ENCODE measurements around the gene JPH2.

Gene JPH2

DNA sequence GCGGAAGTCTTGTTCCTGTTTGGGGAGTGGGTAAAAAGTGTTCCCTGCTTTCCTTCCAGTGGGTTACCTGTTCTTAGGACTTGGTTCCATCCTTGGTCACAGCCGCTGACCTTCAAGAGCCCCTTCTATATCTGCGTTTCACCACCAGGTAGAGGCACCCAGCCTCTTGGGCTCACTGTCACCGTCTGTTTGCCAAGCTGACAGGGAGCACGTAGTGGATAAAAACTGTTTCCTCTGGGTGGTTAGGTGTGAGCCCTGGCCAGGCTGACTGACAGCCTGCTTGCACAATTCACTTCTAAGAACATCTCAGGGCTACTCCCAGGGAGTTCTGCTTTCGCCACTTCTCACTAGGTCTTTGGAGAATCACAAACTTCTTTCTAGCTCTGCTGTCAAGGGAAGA lies 1.8 kb upstream of the JPH2 start:
- in situ Hi-C loops (cut with MboI; ENCODE audit: low sequenced_read_pairs): loop anchor here (25.0 kb wide), 1 partner anchor 751 kb away; no protein-coding TSS in a partner anchor

DNA sequence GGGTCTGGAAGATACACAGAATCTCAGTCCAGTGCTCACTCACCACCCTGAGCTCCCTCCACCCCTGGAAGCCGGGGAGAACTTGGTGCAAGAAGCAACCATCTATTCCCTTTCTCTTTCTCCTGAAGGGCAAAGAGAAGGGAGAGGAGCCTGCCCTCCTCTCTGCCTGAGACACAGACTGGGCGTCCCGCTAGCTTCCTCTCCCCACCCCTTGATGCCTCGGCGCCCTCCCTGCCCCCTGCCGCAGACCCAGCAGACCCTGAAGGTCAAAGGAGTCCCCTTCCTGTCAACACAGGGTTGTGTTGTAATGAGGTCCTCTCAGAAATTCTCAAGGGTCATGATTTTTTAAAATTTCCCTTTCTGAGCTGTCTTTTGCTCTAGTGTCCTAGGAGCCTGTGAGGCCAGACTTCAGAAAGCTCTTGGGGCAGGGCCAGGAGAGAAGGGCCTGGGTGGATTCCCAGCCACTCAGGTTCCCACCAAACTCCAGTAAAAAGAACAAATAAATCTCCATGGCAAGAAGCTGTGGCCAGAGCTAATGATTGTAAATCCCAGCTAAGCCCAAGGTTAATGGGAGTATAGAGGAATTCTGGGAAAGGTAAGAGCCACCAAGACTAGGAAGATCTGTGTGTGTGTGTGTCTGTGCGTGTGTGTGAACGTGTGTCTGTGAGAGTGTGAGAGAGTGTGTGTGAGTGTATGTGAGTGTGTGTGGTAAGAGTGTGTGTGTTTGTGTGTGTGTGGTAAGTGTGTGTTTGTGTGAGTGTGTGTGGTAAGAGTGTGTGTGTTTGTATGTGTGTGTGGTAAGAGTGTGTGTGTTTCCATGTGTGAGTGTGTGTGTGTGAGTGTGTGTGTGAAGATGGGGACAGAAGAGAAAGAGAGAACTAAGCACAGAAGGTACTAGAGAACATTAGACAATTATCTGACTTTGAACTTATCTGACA lies 1.1 kb upstream of the JPH2 start:
- in situ Hi-C loops (cut with MboI; ENCODE audit: low sequenced_read_pairs): loop anchor here (25.0 kb wide), 1 partner anchor 751 kb away; no protein-coding TSS in a partner anchor

DNA sequence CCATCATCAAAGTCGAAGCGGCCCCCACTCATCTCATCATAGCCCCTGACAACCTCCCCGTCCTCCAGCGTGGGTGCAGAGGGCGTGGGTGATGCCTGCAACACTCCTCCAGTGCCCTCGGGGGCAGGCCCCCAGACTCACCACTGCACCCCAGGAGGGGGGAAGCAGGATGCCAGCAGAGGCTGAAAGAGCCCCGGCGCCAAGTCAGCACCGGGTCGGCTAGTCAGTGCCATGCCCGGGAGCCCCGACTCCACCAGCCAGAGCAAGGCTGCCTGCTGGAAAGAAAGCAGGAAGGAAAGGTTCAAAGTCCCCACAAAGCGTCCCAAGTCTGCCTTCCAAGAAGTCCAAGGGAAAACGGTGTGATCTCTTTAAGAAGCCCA lies 324 bp downstream of the JPH2 start:
- in situ Hi-C loops (cut with MboI; ENCODE audit: low sequenced_read_pairs): loop anchor here (25.0 kb wide), 1 partner anchor 749 kb away; no protein-coding TSS in a partner anchor

DNA sequence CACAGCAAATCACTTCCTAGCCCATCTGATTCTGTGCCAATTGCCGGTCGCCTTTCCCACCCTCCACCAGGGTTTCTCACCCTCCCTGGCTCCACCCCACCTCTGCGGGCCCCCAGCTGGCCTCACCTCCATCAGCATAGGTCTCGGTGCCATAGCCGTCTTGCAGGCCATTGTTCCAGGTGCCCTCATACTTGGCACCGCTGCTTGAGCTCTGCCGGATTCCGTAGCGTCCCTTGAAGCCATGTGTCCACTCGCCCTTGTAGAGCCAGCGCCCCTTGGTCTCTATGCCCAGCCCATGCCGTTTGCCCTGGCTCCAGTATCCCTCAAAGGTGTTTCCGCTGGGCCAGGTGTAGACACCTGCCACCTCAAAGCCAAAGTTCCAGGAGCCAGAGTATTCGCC lies 787 bp downstream of the JPH2 start:
- in situ Hi-C loops (cut with MboI; ENCODE audit: low sequenced_read_pairs): loop anchor here (25.0 kb wide), 1 partner anchor 749 kb away; no protein-coding TSS in a partner anchor

DNA sequence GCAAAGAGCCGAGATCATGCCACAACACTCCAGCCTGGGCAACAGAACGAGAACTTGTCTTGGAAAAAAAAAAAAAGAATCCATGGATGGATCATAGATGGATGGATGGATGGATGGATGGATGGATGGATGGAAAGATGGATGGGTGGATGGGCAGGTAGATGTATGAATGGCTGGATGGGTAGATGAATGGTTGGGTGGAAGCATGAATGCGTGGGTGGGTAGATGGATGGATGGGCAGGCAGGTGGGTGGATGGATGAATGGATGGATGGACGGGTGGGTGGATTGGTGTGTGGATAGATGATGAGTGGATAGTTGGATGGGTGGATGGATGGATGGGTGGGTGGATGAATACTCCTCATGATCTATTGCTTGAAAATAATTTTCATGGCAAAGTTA lies 1.4 kb downstream of the JPH2 start:
- in situ Hi-C loops (cut with MboI; ENCODE audit: low sequenced_read_pairs): loop anchor here (25.0 kb wide), 1 partner anchor 748 kb away; no protein-coding TSS in a partner anchor

DNA sequence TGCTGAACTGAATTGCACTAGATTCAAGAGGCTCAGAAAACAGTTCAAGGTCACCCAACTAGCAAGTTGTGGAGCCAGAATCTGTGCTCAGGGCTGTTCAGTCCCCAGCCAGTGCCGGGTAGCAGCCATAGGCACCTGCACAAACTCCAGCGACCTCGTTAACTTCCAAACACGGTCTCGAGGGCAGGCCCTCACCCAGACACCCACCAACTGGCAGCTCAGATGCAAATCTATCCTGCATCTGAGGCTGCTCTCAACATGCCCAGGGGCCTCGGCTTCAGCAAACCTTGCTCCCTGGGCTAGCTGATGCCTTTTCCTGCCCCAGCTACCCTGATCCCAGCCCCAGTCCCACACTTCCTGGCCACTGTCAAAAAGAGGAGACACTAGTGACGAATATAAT lies 3.7 kb downstream of the JPH2 start:
- in situ Hi-C loops (cut with MboI; ENCODE audit: low sequenced_read_pairs): loop anchor here (25.0 kb wide), 1 partner anchor 746 kb away; no protein-coding TSS in a partner anchor

DNA sequence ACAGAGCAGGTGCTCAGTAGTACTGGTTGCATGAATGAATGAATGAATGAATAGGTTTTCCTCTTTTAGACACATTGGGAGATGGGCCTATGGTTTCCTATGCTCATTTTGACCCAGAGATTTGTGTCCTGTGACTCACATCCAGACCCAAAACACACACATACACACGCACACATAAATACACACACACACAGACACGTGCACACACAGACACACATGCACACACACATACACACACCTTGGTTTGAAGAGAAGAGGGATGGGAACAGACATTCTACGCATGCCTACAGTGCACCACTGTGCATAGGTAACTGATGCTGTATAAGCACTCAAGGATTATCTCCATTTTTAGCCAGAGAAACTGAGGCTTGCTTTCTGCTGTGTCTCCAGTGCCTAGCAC lies 4.1 kb downstream of the JPH2 start:
- in situ Hi-C loops (cut with MboI; ENCODE audit: low sequenced_read_pairs): loop anchor here (25.0 kb wide), 1 partner anchor 746 kb away; no protein-coding TSS in a partner anchor

DNA sequence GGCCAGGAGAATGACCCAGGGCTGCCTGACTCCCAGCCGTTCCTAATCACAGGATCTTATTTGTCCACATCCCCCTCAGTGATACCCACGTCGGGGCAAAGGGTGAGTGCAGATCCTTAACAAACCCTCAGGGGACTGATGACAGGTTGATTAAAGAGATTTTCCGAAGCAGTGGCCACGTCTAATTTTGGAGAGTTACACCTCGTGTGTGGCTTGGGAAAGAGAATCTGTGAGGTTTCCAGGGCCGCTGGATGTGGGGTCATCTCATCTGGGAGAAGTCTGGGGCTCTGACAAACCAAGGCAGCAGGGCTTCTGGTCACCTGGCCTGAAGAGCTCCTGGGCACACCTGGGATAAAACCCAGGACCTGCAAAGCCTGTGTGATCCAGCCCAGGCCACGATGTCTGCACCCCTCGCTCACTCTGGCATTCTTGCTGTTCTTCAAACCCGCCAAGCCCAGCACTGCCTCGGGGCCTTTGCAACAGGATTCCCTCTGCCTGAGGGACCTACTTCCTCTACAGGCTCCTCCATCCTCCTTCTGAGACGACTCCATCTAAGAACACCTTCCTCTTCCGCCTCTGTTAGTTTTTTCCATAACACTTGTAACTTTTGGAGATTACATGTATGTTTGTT lies 4.7 kb downstream of the JPH2 start:
- in situ Hi-C loops (cut with MboI; ENCODE audit: low sequenced_read_pairs): loop anchor here (25.0 kb wide), 1 partner anchor 745 kb away; no protein-coding TSS in a partner anchor

DNA sequence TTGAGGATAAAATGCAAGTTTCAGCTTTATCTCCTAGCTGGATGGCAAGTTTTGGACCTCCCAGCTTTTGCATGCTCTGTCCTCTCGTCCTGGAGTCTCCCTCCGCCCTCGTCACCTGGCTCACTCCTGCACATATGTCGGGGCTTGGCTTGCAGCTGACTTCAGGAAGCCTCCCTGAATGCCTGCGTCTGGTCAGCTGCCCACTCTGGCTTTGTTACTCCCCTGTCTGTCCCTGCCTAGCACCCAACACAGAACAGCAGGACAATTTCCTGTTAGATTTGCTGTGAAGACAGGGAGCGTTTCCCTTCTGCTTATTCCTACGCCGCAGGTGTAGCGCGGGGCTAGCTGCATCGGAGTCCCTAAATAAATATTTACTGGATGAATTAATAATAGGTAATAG lies 5.4 kb downstream of the JPH2 start:
- in situ Hi-C loops (cut with MboI; ENCODE audit: low sequenced_read_pairs): loop anchor here (25.0 kb wide), 1 partner anchor 744 kb away; no protein-coding TSS in a partner anchor

DNA sequence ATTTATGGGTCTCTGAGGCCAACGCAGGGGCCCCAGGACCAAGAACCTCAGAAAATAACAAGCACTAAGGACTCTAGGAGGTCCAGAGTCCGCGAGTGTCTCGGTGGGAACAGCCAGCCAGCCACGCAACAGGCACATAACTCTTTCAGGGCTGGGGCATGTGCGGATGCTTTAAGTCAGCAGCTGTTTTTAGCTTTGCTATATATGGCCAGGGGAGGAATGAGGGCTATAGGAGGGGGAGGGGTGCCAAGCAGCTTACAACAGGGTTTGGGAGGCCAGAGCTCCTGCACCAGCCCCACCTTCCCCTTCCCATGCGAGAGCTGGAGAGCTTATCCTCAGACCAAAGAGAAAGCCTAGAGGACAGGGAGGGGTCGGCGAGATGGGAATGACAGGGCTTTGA lies 6.2 kb downstream of the JPH2 start:
- in situ Hi-C loops (cut with MboI; ENCODE audit: low sequenced_read_pairs): loop anchor here (25.0 kb wide), 1 partner anchor 744 kb away; no protein-coding TSS in a partner anchor

DNA sequence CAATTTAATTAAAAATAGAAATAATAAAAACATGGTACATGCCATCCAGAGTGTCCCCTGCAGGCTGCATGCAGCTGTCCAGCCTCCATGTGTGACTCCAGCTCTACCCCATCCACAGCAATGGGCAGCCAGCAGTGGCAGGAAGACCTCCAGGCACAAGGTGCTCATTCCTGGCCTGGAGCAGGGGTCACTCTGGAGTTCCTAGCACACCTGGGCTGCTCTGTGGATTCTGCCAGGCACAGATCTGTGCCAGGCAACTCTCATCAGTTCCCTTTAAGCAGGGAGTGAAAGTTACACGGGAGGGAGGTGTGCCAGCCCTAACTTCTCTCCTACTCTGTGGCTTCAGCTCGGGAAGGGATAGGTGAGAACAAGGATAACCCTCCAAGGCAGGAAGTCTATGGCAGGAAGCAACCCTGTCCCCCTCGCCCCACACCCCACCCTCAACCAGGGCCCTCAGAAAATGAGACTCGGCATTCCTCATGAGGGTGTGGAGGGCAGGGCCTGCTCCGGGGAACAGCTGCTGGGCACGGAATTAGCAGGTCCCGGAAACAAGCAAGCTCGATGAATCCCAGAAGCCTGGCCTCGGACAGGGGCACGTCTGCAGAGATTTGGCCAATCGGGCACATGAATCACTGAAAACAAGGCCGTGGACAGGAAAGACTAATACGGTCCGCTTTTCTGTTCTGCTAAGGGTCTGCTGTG lies 10.0 kb downstream of the JPH2 start:
- in situ Hi-C loops (cut with MboI; ENCODE audit: low sequenced_read_pairs): loop anchor here (25.0 kb wide), 1 partner anchor 740 kb away; no protein-coding TSS in a partner anchor

DNA sequence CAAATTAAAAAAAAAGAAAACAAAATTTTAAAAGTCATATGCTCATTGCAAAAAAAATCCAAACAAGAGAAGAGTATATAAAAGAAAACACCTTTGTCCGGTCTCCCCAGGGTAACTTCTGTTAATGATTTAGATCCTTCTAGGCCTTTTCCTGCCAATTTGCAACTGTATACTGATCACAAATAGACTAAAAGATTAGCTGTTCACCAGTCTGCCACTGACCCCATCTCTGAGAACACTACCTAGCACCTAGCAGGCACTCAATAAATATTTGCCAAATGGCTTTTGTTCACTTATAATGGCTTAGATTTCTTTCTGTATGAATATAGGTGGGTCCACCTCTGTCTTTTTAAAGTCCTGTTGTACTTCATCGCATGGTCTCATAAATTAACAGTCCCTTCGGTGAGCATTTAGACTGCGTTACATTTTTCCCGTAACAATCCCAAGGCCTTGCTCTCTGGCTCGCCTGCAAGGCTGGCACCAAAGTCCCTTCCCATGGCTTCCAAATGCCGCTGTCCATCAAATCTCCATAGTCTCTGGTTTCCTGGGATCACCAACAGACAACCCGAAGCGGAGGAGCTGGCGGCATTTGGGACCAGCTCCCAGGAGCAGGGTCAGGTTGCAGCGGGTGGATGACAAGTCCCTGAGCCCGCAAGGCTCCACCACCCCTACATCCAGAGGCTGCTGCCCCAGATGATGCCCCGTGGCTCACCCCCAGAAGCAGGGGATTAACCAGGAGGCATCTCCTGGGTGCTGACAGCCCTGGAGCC lies 11.8 kb downstream of the JPH2 start:
- in situ Hi-C loops (cut with MboI; ENCODE audit: low sequenced_read_pairs): loop anchor here (25.0 kb wide), 2 partner anchors 113 to 738 kb away; no protein-coding TSS in a partner anchor

DNA sequence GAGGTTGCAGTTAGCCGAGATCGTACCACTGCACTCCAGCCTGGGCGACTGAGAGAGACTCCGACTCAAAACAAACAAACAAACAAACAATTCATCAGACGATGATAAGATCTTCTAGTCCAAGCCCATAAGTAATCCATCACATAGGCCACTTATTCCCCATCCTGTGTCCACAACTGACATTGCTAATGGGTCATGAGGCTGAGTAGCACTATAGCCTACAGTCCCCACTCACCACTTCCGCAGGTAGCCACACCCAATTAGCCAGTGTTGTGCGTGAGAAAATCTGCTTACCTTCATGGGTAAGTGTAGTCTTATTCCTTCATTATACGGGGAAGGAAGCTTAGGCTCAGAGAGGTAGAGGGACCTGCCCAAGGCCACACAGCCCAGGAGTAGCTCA lies 13.1 kb downstream of the JPH2 start:
- in situ Hi-C loops (cut with MboI; ENCODE audit: low sequenced_read_pairs): loop anchor here (25.0 kb wide), 1 partner anchor 112 kb away; no protein-coding TSS in a partner anchor

DNA sequence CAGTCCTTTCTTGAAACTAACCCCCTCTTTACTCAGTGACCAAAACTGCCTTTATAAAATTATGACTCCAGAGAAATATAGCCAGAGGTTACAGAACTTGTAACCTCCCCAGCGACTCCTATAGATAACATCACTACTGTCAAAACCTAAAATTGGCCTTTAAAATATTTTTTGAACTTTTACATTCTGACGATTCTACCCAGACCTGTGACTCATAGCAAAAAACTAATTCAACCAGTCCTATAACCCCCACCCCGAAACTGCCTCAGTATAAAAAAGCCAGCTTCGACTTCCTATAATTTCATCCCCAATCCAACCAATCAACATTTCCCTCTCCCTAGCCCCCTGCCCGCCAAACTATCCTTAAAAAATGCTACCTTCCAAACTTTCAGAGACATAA lies 13.9 kb downstream of the JPH2 start:
- in situ Hi-C loops (cut with MboI; ENCODE audit: low sequenced_read_pairs): loop anchor here (25.0 kb wide), 1 partner anchor 111 kb away; no protein-coding TSS in a partner anchor

DNA sequence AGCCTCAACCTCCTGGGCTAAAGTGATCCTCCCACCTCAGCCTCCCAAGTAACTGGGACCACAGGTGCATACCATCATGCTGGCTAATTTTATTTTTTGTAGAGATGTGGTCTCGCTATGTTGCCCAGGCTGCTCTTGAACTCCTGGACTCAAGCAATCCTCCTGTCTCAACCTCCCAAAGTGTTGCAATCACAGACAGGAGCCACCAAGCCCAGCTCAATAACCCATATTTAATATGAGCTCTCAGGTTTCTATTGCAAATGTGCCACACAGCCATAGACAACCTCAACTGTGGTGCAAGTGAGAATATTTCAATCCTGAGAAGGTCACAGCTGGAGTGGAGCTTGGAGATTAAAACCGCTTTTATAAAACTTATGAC lies 14.4 kb downstream of the JPH2 start:
- in situ Hi-C loops (cut with MboI; ENCODE audit: low sequenced_read_pairs): loop anchor here (25.0 kb wide), 1 partner anchor 110 kb away; no protein-coding TSS in a partner anchor

DNA sequence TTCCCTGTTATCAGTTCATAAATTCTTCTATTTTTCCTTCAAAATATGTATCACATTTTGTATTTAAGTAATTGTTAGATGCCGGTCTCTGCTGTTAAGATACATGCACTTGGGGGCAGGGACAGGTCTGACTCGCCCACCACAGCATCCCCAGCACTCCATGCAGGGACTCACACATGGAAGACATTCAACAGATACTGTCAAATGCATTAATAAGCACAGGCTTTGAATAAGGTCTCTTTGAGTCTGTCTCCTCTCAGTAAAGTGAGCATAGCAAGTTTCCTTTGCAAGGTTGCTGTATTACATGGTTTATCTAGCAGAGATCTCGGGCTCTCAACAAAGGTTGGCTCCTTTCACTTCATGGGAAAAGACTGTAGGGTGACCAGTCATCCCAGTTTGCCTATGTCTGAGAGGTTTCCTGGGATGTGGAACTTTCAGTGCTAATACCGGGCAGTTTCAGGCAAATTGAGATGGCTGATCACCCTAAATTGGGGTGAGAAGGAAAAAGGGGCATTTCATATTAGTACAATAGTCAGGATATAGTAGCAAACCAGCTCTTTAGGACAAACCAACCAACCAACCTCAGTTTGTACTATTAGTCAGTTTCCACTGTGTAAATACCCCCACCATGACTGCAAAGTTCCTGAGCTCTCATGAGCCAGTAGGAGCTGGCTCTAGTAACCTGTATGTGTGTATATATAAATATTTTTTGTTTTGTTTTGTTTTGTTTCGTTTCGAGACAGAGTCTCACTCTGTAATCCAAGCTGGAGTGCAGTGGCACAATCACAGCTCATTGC lies 15.0 kb downstream of the JPH2 start:
- in situ Hi-C loops (cut with MboI; ENCODE audit: low sequenced_read_pairs): loop anchor here (25.0 kb wide), 1 partner anchor 110 kb away; no protein-coding TSS in a partner anchor

DNA sequence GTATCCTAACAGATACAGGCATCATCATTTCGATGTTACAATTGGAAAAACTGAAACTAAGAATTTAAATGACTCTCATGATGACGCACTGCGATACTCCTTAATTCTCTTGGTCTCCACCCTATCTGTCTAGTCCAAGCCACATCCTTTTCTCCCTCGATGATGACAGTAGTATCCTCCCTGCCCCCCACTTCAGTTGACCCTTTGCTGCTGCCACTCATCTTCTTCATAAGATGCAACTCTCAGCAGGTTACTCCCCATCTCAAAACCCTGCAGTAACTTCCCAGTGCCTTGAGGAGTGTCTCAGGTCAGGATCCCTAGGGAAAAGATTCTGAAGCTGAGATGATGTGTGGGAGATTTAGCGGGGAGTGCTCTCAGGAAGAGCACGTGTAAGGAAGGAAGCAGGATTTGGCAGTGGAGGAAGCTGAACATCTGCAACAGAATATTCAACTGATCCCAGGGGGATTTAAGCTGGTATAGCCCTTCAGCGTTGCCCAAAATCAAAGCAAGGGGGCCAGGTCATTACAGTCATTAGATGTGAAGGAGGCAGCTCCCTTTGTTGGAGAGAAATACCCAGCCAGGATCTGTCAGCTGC lies 16.1 kb downstream of the JPH2 start:
- in situ Hi-C loops (cut with MboI; ENCODE audit: low sequenced_read_pairs): loop anchor here (25.0 kb wide), 1 partner anchor 109 kb away; no protein-coding TSS in a partner anchor

DNA sequence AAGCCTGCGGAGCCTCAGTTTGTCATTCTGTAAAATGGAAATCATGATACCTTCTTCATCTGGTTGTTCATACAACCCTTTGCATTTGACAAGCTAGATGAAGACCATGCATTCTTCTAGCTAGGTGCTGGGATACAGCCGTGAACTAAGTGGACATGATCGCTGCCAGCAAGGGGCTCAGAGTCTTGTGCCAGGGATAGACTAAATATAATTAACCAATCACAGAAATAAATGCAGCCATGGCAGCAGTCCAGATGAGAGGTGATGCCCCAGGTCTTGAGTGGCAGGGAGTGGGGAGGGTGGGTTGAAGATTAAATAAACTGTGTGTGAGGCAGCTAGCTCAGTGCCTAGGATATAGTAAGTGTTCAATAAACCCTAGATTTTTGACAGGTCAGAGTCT lies 19.3 kb downstream of the JPH2 start:
- in situ Hi-C loops (cut with MboI; ENCODE audit: low sequenced_read_pairs): loop anchor here (25.0 kb wide), 1 partner anchor 105 kb away; no protein-coding TSS in a partner anchor
